Vagina (tissue), 2 donors: ENCODE measurements around the gene LZTFL1.

Experiments
- CTCF ChIP-seq, 3 experiments: fragments of 450-650 bp in 2 of 3; fragments of 200-600 bp in 1 of 3; sonication (generic) in 1 of 3; IDR thresholded peaks; one replicate each; pipeline ENCODE4 v1.5.1; 2017 to 2019; ENCODE audit warnings: antibody characterized with exemption in 3 of 3, mild to moderate bottlenecking in 2 of 3, moderate library complexity in 2 of 3
- POLR2A ChIP-seq, 2 donors: fragments of 450-650 bp; IDR thresholded peaks; one replicate each; pipeline ENCODE4 v1.6.1; 2017; ENCODE audit warnings: antibody characterized with exemption in 2 of 2, mild to moderate bottlenecking in 2 of 2, moderate library complexity in 2 of 2
- POLR2AphosphoS5 ChIP-seq, 2 donors: sonication (generic); formaldehyde crosslinking; IDR thresholded peaks; one replicate each; pipeline ENCODE4 v1.9.0; 2017; ENCODE audit warnings: antibody characterized with exemption in 2 of 2, mild to moderate bottlenecking in 2 of 2, low read depth in 1 of 2; ENCODE audit not compliant: insufficient read depth in 1 of 2

DNA sequence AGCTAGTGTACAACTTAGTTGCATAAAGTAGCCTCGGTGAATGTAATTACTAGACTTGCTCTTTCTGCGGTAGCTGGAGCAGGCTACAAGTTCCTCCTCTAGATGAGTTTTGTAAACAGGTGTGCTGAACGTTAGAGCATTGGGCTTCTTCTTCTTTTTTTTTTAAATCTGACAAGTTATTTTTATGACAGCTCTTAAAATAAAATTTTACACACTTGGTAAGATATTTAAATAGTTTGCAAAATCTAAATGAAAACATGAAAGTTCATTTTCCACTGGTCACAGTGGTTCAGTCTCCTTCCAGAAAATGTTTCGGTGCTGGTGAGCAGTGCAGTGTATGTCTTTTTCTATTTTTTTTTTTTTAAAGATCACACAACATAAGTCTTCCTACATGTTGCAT, 47.4 kb upstream of the LZTFL1 start:
- no peak for TF ChIP-seq CTCF (IDR thresholded peaks at IDR 0.05)
- no peak for TF ChIP-seq POLR2AphosphoS5 (IDR thresholded peaks at IDR 0.05; ENCODE audit: insufficient read depth in 1 of 2, low read depth in 1 of 2)
- TF ChIP-seq POLR2A (IDR thresholded peaks at IDR 0.05): no peak
